ENCODE results near the gene SPPL3.
"Not testable (repeated sequence)": the region's sequence is repeated elsewhere in the genome, so short reads cannot be mapped to it uniquely, and the experiment has no call there.

Gene SPPL3

GRCh38 chr12:120845696-120846095, 58.5 kb downstream of the SPPL3 start:
- FAIRE-seq (no peak), DNase-seq (ENCODE audit: insufficient read length, low spot score) (no peak)

GRCh38 chr12:120844768-120845449, 59.2 kb downstream of the SPPL3 start:
- FAIRE-seq = no peak
- no peak for DNase-seq (ENCODE audit: insufficient read length, low spot score)

DNA sequence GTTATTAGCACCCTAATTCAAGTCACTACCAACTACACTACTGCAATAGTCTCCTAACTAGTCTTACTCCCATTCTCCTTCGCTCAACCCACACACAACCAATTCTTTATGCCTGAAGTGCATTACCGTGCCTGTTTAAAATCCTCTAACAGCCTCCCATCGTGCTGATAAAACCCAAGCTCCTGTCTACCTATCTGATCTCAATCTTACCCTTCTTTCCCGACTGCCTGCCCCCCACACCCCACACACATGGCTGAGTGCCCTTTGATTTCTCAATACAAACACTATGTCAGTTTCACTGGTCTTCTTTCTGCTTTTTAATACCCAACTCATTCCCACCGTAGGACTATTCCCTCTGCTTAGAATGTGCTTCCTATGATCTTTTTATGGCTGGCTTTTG, 59.9 kb downstream of the SPPL3 start:
- no peak for DNase-seq (ENCODE audit: insufficient read length, low spot score)
- FAIRE-seq = no peak

DNA sequence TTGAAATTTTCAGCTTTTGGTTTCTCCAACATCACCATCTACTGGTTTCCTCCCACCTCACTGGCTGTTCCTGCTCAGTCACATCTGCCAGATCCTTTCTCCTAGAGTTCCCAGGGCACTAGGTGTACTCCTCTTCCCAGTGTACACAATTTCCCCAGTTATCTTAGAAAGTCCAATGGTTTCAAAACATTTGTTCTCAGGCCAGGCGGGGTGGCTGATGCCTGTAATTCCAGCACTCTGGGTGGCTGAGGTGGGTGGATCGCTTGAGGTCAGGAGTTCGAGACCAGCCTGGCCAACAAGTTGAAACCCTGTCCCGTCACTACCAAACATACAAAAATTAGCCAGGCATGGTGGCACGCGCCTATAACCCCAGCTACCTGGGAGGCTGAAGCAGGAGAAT, 60.7 kb downstream of the SPPL3 start:
- FAIRE-seq (no peak), DNase-seq (ENCODE audit: insufficient read length, low spot score) (no peak)

- FAIRE-seq = peak; percentile 33
Measured at GRCh38 chr12:120842595-120842994, 61.6 kb downstream of the SPPL3 start.

GRCh38 chr12:120841525-120841924, 62.6 kb downstream of the SPPL3 start:
- FAIRE-seq (no peak), DNase-seq (ENCODE audit: insufficient read length, low spot score) (no peak)

More at GRCh38 chr12:120842595-120842994, 61.6 kb downstream of the SPPL3 start:
- DNase-seq (ENCODE audit: insufficient read length, low spot score) = no peak

- FAIRE-seq = no peak
- no peak for DNase-seq (ENCODE audit: insufficient read length, low spot score)
Measured at GRCh38 chr12:120839503-120839902, 64.7 kb downstream of the SPPL3 start.

GRCh38 chr12:120838629-120839383, 65.4 kb downstream of the SPPL3 start:
- DNase-seq (ENCODE audit: insufficient read length, low spot score); FAIRE-seq: not testable (repeated sequence)

GRCh38 chr12:120836114-120836684, 68.0 kb downstream of the SPPL3 start:
- FAIRE-seq (no peak), DNase-seq (ENCODE audit: insufficient read length, low spot score) (no peak)

- no peak for FAIRE-seq
- no peak for DNase-seq (ENCODE audit: insufficient read length, low spot score)
Measured at GRCh38 chr12:120835657-120836056, 68.5 kb downstream of the SPPL3 start.

- no peak for FAIRE-seq
- DNase-seq (ENCODE audit: insufficient read length, low spot score) = no peak
Measured at GRCh38 chr12:120835304-120835612, 68.9 kb downstream of the SPPL3 start.

GRCh38 chr12:120834489-120835303, 69.5 kb downstream of the SPPL3 start:
- FAIRE-seq (no peak), DNase-seq (ENCODE audit: insufficient read length, low spot score) (no peak)

DNA sequence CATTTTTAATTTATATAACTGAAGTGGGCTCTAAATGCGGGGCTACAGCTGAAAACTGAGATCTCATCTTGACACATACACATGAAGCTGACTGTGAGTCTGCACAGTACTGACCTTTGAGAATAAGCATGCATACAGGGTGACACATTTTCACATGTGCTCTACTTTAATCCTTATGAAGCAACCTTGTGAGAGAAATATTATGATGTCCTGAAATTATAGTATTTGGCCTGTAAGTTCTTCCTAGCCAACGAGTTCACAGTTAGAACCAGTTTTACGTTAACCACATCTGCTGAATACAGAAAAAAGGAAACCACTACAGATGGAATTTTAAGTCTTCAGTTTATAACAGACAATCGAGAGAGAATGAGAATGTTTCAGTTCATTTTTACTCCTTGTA, 70.3 kb downstream of the SPPL3 start:
- FAIRE-seq = no peak
- DNase-seq (ENCODE audit: insufficient read length, low spot score) = no peak

- DNase-seq (ENCODE audit: insufficient read length, low spot score) = no peak
- no peak for FAIRE-seq
Measured at GRCh38 chr12:120832737-120833136, 71.4 kb downstream of the SPPL3 start.

DNA sequence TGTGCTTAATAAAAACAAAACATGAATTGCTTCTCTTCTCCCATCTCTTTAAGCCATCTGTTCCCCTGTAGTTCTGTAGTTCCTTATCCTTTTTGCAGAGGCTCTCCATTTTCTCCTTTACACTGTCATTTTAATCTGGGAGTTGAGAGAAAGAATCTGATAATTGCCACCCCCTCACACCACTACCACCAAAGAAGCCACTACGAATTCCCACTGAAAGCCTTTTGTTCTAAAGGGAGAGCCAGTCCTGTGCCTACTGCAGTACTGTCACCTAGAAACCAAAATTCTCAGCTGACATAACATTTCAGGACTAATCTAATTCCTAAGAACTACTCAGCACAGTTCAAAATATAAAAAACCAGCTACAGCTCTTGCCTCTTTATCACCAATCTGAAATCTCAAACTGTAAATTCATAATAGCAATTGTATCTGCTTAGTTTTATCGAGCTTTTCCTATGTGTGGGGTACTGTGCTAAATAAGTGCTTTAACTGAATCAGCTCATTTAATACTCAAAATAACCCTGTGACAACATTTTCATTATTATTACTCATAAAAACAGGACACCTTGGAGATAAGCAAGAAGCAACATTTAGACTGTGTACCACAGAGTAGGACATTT, 72.4 kb downstream of the SPPL3 start:
- DNase-seq (ENCODE audit: insufficient read length, low spot score) = no peak
- FAIRE-seq = no peak

DNA sequence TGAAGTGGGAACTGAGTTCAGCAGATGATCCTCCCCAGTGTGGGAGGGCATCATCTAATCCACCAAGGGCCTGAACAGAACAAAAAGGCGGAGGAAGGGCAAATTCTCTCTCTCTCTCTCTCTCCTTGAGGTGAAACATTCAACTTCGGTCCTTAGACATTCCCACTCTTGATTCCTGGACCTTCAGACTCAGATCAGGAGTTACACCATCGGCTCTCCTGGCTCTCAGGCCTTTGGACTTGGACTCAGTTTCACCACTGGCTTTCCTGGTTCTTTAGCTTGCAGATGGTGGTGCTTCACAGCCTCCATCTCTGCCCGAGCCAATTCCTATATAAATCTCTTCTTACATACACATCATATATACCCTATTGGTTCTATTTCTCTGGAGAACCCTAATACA, 73.2 kb downstream of the SPPL3 start:
- no peak for DNase-seq (ENCODE audit: insufficient read length, low spot score)
- FAIRE-seq = no peak

DNA sequence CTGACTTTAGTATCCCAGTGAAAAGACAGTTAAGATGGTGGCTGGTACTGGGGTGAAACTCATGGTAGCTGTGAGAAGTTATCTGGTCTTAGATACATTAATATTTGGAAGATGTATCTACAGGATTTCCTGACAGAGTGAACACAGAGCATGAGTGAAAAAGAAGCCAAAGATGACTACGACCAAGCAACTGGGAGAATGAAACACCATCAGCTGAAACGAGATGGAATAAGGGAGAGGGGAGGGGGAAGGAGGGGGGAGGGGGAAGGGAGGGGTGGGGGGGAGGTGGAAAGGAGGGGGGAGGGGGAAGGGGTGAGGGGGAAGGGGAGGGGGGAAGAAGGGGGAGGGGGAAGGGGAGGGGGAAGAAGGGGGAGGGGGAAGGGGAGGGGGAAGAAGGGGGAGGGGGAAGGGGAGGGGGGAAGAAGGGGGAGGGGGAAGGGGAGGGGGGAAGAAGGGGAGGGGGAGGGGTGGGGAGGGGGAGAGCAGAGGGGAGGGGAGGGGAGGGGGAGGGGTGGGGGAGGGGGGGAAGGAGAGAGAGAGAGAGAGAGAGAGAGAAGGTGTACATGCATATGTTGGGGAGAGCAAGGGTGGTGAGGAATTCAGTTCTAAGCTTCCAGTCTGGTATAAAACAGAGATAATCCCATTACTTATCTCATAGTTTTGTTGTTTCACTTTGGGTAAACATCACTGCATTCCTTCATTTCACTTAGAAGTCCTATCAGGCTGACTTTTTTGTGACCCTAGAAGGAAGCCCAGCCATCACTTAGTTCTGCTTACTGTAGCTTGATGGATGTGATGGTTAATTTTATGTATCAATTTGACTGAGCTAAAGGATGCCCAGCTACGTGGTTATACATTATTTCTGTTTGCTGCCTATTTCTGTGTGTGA, 73.9 kb downstream of the SPPL3 start:
- DNase-seq (ENCODE audit: insufficient read length, low spot score) (no peak), FAIRE-seq (peak; percentile 75)

- FAIRE-seq (no peak), DNase-seq (ENCODE audit: insufficient read length, low spot score) (no peak)
Measured at GRCh38 chr12:120826335-120826734, 77.8 kb downstream of the SPPL3 start.

DNA sequence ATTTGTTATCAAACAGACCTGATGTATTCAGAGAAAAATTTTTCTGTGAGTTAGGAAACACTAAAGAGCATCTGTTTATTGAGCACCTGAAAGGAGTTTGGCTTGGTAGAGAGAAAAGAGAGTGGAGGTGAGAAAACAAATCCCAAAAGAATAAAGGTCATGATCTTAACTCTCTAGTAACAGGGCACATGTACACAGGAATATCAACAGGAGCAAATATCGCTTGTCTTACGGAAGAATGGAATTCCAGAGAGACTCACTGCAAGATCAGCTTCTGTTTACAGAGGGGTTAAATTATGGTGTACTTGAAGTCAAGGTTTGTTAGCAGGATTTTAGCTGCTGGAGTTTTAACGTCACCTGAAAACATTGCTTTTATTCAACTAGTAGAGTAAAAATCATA, 78.8 kb downstream of the SPPL3 start:
- no peak for DNase-seq (ENCODE audit: insufficient read length, low spot score)
- FAIRE-seq = no peak

Measured in HTR-8/SVneo (cell line).